ENCODE results near the gene BCL2L12.

DNA sequence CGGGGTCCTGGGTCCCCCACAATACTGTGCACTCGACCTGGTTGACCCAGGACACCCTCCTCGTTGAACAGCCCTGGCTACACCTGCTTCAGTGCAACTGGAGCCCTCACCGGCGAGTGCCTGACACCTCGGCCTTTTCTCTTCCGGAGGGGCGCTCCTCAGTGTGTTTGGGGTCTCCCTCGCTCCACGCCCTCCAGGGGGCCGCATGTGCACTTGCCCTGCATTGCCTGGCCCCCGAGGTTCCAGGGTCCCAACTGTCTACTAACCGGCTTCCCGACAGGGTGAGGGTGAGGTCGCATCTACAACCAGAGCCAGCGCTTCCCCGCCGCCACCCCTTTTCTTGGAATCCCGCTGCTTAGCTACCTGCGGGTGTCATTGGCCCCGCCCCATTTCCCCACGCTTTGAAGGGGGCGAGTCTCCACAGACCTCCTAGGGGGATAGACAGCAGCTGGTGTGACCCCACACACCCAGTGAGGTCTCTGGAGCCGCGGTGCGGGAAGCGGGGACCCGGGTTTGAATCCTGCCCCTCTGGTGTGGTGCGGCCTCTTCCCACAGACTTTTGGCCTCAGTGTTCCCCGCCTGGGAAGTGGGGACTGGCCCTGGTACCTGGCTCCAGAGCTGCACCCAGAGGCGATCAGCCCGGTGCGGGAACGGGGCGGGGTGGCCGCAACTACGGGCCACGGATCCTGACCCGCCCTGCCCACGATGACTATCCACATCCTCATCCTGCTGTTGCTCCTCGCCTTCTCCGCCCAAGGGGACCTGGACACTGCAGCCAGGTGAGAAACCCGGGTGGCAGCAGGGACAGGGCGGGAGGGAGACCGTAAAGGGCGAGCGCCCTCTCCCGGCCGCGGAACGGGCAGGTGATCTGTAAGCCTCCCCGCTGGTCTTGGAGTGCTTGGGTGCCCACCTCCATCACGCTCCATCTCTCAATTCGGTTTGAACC, 23.7 kb downstream of the BCL2L12 start, which contains the start of gene ADM5:
- TF ChIP-seq, protein P1, sequence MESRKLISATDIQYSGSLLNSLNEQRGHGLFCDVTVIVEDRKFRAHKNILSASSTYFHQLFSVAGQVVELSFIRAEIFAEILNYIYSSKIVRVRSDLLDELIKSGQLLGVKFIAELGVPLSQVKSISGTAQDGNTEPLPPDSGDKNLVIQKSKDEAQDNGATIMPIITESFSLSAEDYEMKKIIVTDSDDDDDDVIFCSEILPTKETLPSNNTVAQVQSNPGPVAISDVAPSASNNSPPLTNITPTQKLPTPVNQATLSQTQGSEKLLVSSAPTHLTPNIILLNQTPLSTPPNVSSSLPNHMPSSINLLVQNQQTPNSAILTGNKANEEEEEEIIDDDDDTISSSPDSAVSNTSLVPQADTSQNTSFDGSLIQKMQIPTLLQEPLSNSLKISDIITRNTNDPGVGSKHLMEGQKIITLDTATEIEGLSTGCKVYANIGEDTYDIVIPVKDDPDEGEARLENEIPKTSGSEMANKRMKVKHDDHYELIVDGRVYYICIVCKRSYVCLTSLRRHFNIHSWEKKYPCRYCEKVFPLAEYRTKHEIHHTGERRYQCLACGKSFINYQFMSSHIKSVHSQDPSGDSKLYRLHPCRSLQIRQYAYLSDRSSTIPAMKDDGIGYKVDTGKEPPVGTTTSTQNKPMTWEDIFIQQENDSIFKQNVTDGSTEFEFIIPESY (IDR thresholded peaks at IDR 0.05; ENCODE audit: borderline replicate concordance, low read depth): no peak
- TF ChIP-seq, protein P2, sequence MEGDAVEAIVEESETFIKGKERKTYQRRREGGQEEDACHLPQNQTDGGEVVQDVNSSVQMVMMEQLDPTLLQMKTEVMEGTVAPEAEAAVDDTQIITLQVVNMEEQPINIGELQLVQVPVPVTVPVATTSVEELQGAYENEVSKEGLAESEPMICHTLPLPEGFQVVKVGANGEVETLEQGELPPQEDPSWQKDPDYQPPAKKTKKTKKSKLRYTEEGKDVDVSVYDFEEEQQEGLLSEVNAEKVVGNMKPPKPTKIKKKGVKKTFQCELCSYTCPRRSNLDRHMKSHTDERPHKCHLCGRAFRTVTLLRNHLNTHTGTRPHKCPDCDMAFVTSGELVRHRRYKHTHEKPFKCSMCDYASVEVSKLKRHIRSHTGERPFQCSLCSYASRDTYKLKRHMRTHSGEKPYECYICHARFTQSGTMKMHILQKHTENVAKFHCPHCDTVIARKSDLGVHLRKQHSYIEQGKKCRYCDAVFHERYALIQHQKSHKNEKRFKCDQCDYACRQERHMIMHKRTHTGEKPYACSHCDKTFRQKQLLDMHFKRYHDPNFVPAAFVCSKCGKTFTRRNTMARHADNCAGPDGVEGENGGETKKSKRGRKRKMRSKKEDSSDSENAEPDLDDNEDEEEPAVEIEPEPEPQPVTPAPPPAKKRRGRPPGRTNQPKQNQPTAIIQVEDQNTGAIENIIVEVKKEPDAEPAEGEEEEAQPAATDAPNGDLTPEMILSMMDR (IDR thresholded peaks at IDR 0.05): peak; percentile 76
- TF ChIP-seq YY1 (IDR thresholded peaks at IDR 0.05; ENCODE audit: low read depth): no peak
